ENCODE results near the gene HPGD. TPM values are rescaled to one million over a fixed set of nuclear protein-coding genes. Genes with fewer than 3 reads are reported as not detected.

Gene HPGD
- total and polyA plus RNA-seq, 7 donors, result 0.40 to 6.5 (median 0.98) TPM

- H3K9me3 ChIP-seq, result no peaks in the 10 kb centered on the region
- TF ChIP-seq CTCF (IDR thresholded peaks at IDR 0.05), result no peak
- no peaks in the 10 kb centered on the region for H3K4me1 ChIP-seq
- ATAC-seq, result no peak
- no peak overlapping the region for H3K4me3 ChIP-seq
- no peak overlapping the region for H3K27ac ChIP-seq
- intact Hi-C loops (cut with DNase I), result no loop called here
- no peaks in the 10 kb centered on the region for H3K36me3 ChIP-seq (ENCODE audit: insufficient read depth in 1 of 2, low read depth in 1 of 2)
- H3K27me3 ChIP-seq (ENCODE audit: insufficient read depth in 3 of 3, low read length in 2 of 3), result no peaks in the 10 kb centered on the region
- no peak for DNase-seq
- 87 to 96% (median 88%) methylated on average over 10 of the region's 10 CpGs for WGBS, 3 donors
Measured at GRCh38 chr4:174540175-174540574, 17.9 kb upstream of the HPGD start.

GRCh38 chr4:174539571-174539970, 17.3 kb upstream of the HPGD start:
- ATAC-seq, result no peak
- no peaks in the 10 kb centered on the region for H3K27me3 ChIP-seq (ENCODE audit: insufficient read depth in 3 of 3, low read length in 2 of 3)
- no peak overlapping the region for H3K4me3 ChIP-seq
- WGBS, 3 donors, result 54 to 70% (median 58%) methylated on average over 3 of the region's 3 CpGs
- no peaks in the 10 kb centered on the region for H3K36me3 ChIP-seq (ENCODE audit: insufficient read depth in 1 of 2, low read depth in 1 of 2)
- no peak for TF ChIP-seq CTCF (IDR thresholded peaks at IDR 0.05)
- H3K9me3 ChIP-seq, result no peaks in the 10 kb centered on the region
- intact Hi-C loops (cut with DNase I), result no loop called here
- DNase-seq, result no peak
- H3K4me1 ChIP-seq, result no peaks in the 10 kb centered on the region
- no peak overlapping the region for H3K27ac ChIP-seq

GRCh38 chr4:174538876-174539250, 16.6 kb upstream of the HPGD start:
- 81 to 90% (median 89%) methylated on average over 4 of the region's 4 CpGs for WGBS, 3 donors
- no peak overlapping the region for H3K27ac ChIP-seq
- DNase-seq, result no peak
- ATAC-seq, result no peak
- H3K9me3 ChIP-seq, result no peaks in the 10 kb centered on the region
- no peak for TF ChIP-seq CTCF (IDR thresholded peaks at IDR 0.05)
- no peaks in the 10 kb centered on the region for H3K4me1 ChIP-seq
- no peaks in the 10 kb centered on the region for H3K36me3 ChIP-seq (ENCODE audit: insufficient read depth in 1 of 2, low read depth in 1 of 2)
- intact Hi-C loops (cut with DNase I), result no loop called here
- H3K4me3 ChIP-seq, result no peak overlapping the region
- H3K27me3 ChIP-seq (ENCODE audit: insufficient read depth in 3 of 3, low read length in 2 of 3), result peaks cover 0 to 2% (median 0%) of the 10 kb centered on the region in 3 donors

GRCh38 chr4:174538123-174538875, 16.0 kb upstream of the HPGD start:
- intact Hi-C loops (cut with DNase I), result no loop called here
- ATAC-seq (no peak), DNase-seq (no peak)
- no peak overlapping the region for H3K4me3 ChIP-seq
- peaks cover 0 to 3% (median 0%) of the 10 kb centered on the region in 3 donors for H3K27me3 ChIP-seq (ENCODE audit: insufficient read depth in 3 of 3, low read length in 2 of 3)
- 83 to 91% (median 84%) methylated on average over 4 of the region's 4 CpGs for WGBS, 3 donors
- no peak for TF ChIP-seq CTCF (IDR thresholded peaks at IDR 0.05)
- H3K4me1 ChIP-seq, result no peaks in the 10 kb centered on the region
- H3K36me3 ChIP-seq (ENCODE audit: insufficient read depth in 1 of 2, low read depth in 1 of 2), result no peaks in the 10 kb centered on the region
- H3K9me3 ChIP-seq, result no peaks in the 10 kb centered on the region
- no peak overlapping the region for H3K27ac ChIP-seq

- intact Hi-C loops (cut with DNase I), result no loop called here
- Histone ChIP-seq H3K27ac (no peak overlapping the region), H3K4me1 (no peaks in the 10 kb centered on the region), H3K36me3 (ENCODE audit: insufficient read depth in 1 of 2, low read depth in 1 of 2) (no peaks in the 10 kb centered on the region), H3K9me3 (no peaks in the 10 kb centered on the region), H3K27me3 (ENCODE audit: insufficient read depth in 3 of 3, low read length in 2 of 3) (peaks cover 0 to 3% (median 0%) of the 10 kb centered on the region in 3 donors), H3K4me3 (no peak overlapping the region)
- WGBS, 3 donors, result 44 to 64% (median 64%) methylated on average over 3 of the region's 3 CpGs
- no peak for TF ChIP-seq CTCF (IDR thresholded peaks at IDR 0.05)
- no peak for DNase-seq
- ATAC-seq, result no peak
Measured at GRCh38 chr4:174537634-174538033, 15.3 kb upstream of the HPGD start.
